Measurements from ENCODE around the gene OTOF.

The OTOF gene

DNA sequence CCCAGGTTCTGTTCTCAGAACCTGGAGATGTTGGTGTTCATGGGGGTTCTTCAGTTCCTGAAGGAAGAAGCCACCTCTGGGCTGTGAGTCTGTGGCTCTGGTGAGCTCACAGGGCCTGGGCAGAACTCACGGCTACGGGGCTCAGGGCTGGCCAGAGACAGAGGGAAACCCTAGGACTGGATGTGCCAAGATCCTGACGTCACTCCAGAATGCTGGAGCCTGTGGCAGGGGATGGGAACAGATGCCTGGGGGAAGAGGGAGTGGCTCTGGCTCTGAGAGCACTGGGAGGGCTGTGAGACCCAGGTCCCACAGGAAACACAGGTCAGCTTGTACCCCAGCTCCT is at the start of gene OTOF:
Gene OTOF (minus strand): TSS at position 214 of the 343 bp plus-strand sequence.
- H3K27ac ChIP-seq, result no peak within 1 kb of the TSS
- TF ChIP-seq CTCF (conservative IDR thresholded peaks at IDR 0.05), result no peak

- no peak overlapping the region for H3K27ac ChIP-seq
- no peak for TF ChIP-seq CTCF (conservative IDR thresholded peaks at IDR 0.05)
Measured at GRCh38 chr2:26526589-26526988, 48.7 kb upstream of the OTOF start.

GRCh38 chr2:26526105-26526504 is 48.2 kb upstream of the OTOF start:
- no peak for TF ChIP-seq CTCF (conservative IDR thresholded peaks at IDR 0.05)
- H3K27ac ChIP-seq, result no peak overlapping the region

- no peak for TF ChIP-seq CTCF (conservative IDR thresholded peaks at IDR 0.05)
- no peak overlapping the region for H3K27ac ChIP-seq
Measured at GRCh38 chr2:26523750-26524149, 45.8 kb upstream of the OTOF start.

DNA sequence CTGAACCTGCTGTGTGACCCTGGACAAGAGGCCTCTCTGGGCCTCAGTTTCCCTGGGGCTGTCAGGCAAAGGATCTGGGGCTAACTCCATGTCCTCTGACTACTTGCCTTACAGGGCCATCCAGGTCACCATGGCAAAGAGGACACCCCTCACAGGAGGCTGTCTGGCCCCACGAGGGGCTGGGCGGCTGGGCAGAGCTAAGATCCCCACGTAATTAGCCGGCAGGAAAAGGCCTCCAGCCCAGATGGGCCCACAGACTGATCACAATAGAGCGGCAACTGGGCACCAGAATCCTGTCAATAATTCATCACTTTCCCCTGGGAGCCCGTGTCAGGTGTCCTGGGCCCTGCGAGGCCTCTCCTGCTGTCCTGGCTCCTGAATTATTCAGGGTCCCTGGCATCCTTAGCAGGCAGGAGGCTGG is 44.8 kb upstream of the OTOF start:
- no peak for TF ChIP-seq CTCF (conservative IDR thresholded peaks at IDR 0.05)
- H3K27ac ChIP-seq, result no peak overlapping the region

DNA sequence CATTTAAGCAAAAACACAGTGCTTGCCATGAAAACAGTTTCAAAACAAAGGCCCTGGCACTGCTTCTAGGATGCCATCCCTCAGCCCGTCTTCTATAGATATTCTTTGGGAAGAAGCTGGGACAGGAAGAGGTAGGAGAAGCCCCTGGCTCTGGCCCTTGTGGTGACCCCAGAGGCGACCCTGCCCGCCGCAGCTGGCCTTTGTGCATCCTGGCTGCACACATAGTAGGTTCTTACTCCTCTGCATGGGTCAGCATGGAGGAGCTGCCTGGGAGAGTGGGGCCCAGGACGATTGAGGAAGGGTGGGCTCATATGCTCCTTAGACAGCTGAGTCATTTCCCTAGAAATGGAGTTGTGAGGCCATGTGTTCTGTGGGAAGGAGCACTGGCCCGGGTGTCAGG is 44.4 kb upstream of the OTOF start:
- H3K27ac ChIP-seq, result no peak overlapping the region
- no peak for TF ChIP-seq CTCF (conservative IDR thresholded peaks at IDR 0.05)

DNA sequence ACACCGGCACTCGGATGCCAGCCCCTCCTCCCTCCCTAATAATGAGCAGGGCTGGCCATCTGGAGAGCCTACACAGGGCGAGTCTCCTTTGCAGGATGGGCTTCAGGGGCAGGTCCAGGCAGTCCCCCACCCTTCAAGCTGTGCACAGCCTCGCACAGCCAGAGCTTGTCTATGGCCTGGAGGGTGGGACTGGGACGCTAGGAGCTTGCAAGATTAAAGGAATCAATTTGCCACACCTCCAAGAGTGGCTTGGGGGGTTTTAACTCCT is 43.9 kb upstream of the OTOF start:
- no peak for TF ChIP-seq CTCF (conservative IDR thresholded peaks at IDR 0.05)
- no peak overlapping the region for H3K27ac ChIP-seq
